K562 (cell line): Measurements from ENCODE around the gene PLXDC2.

ENCODE experiments used
- MAZ ChIP-seq, 2 experiments: fragments of 450-650 bp in 1 of 2; sonication (generic) in 1 of 2; formaldehyde crosslinking; IDR thresholded peaks in 1 of 2; conservative IDR thresholded peaks in 1 of 2; 2 replicates each; pipeline versions ENCODE4 v1.4.0 to v1.5.0; 2020; ENCODE audit warnings: mild to moderate bottlenecking in 1 of 2, missing genetic modification reagents in 1 of 2
- ZBTB26 ChIP-seq: fragments of 450-650 bp; formaldehyde crosslinking; IDR thresholded peaks from 2 replicates; pipeline ENCODE4 v1.4.0; 2022; ENCODE audit warnings: missing genetic modification characterization
- TF ChIP-seq, protein P1 (sequence below), 3 experiments: IDR thresholded peaks in 2 of 3; conservative IDR thresholded peaks in 1 of 3; 2 replicates each; pipeline ENCODE4 v1.5.1; 2011 to 2012; ENCODE audit warnings: low read length in 3 of 3, mild to moderate bottlenecking in 3 of 3, control low read depth in 2 of 3, improper control_type of control experiment in 1 of 3, inconsistent platforms in 1 of 3, low read depth in 1 of 3, mixed read lengths in 1 of 3, moderate library complexity in 1 of 3; ENCODE audit not compliant: insufficient read depth in 2 of 3

- no peak for TF ChIP-seq MAZ (CRISPR knock-in tag; conservative IDR thresholded peaks at IDR 0.05 in 1 of 2, IDR thresholded peaks at IDR 0.05 in 1 of 2)
- TF ChIP-seq, protein P1, sequence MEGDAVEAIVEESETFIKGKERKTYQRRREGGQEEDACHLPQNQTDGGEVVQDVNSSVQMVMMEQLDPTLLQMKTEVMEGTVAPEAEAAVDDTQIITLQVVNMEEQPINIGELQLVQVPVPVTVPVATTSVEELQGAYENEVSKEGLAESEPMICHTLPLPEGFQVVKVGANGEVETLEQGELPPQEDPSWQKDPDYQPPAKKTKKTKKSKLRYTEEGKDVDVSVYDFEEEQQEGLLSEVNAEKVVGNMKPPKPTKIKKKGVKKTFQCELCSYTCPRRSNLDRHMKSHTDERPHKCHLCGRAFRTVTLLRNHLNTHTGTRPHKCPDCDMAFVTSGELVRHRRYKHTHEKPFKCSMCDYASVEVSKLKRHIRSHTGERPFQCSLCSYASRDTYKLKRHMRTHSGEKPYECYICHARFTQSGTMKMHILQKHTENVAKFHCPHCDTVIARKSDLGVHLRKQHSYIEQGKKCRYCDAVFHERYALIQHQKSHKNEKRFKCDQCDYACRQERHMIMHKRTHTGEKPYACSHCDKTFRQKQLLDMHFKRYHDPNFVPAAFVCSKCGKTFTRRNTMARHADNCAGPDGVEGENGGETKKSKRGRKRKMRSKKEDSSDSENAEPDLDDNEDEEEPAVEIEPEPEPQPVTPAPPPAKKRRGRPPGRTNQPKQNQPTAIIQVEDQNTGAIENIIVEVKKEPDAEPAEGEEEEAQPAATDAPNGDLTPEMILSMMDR (IDR thresholded peaks at IDR 0.05 in 2 of 3, conservative IDR thresholded peaks at IDR 0.05 in 1 of 3; ENCODE audit: insufficient read depth in 2 of 3, low read depth in 1 of 3, low read length in 3 of 3) = no peak
- TF ChIP-seq ZBTB26 (CRISPR knock-in tag) = no peak
Measured at GRCh38 chr10:19922236-19922963, 106.2 kb downstream of the PLXDC2 start.
